ENCODE results near the gene PIGA.
"Not testable (repeated sequence)": the region's sequence is repeated elsewhere in the genome, so short reads cannot be mapped to it uniquely, and the experiment has no call there.

The PIGA gene

GRCh38 chrX:15320297-15320696 is 15.0 kb downstream of the PIGA start:
- DNase-seq = no peak

- no peak for DNase-seq
Measured at GRCh38 chrX:15319075-15319474, 16.2 kb downstream of the PIGA start.

- no peak for DNase-seq
Measured at GRCh38 chrX:15315509-15315908, 19.8 kb downstream of the PIGA start, which contains the start of gene ASB11. Gene ASB11, minus strand, starts transcription at chrX:15315640. Its CDS starts 35 bp downstream, at chrX:15315605.

- no peak for DNase-seq
Measured at GRCh38 chrX:15314472-15314871, 20.9 kb downstream of the PIGA start.

GRCh38 chrX:15311119-15311518 is 24.2 kb downstream of the PIGA start:
- DNase-seq = no peak

- DNase-seq = no peak
Measured at GRCh38 chrX:15310117-15310516, 25.2 kb downstream of the PIGA start.

GRCh38 chrX:15305899-15306298 is 29.4 kb downstream of the PIGA start:
- DNase-seq = not testable (repeated sequence)

- no peak for DNase-seq
Measured at GRCh38 chrX:15301924-15302323, 33.4 kb downstream of the PIGA start.

- DNase-seq = no peak
Measured at GRCh38 chrX:15299941-15300851, 35.1 kb downstream of the PIGA start.

- no peak for DNase-seq
Measured at GRCh38 chrX:15298780-15299179, 36.5 kb downstream of the PIGA start.

GRCh38 chrX:15298201-15298600 is 37.1 kb downstream of the PIGA start:
- DNase-seq = no peak

GRCh38 chrX:15293451-15293850 is 41.9 kb downstream of the PIGA start:
- DNase-seq = no peak

GRCh38 chrX:15292861-15293260 is 42.5 kb downstream of the PIGA start:
- no peak for DNase-seq

GRCh38 chrX:15277604-15278003 is 57.7 kb downstream of the PIGA start:
- DNase-seq = no peak

GRCh38 chrX:15274946-15275345 is 60.4 kb downstream of the PIGA start:
- DNase-seq = no peak

- not testable (repeated sequence) for DNase-seq
Measured at GRCh38 chrX:15273275-15273674, 62.0 kb downstream of the PIGA start.

- DNase-seq = no peak
Measured at GRCh38 chrX:15271757-15272156, 63.6 kb downstream of the PIGA start.

GRCh38 chrX:15269618-15270521 is 65.5 kb downstream of the PIGA start, which contains the start of gene ASB9:
Gene ASB9, minus strand, starts transcription at chrX:15270083. Its CDS starts 209 bp downstream, at chrX:15269874.
- DNase-seq = no peak
